GM12872 (cell line): ENCODE data around the gene AXL.

Experiments used
- CTCF ChIP-seq: IDR thresholded peaks from 3 replicates; pipeline ENCODE4 v1.5.1; 2011; ENCODE audit warnings: low read depth, mild to moderate bottlenecking, low read length, moderate library complexity; ENCODE audit not compliant: insufficient read depth

The AXL gene

GRCh38 chr19:41263850-41264580 lies 45.0 kb downstream of the AXL start, which contains the start of gene HNRNPUL1:
Gene HNRNPUL1 (plus strand): TSS chr19:41264372. CDS start chr19:41264504, 132 bp downstream.
- TF ChIP-seq CTCF: peak; percentile 32; the same call in 1 of the 3 replicates

GRCh38 chr19:41264581-41265394 lies 45.8 kb downstream of the AXL start:
- no peak for TF ChIP-seq CTCF

GRCh38 chr19:41265395-41266153 lies 46.6 kb downstream of the AXL start:
- no peak for TF ChIP-seq CTCF

GRCh38 chr19:41269055-41269454 lies 50.0 kb downstream of the AXL start:
- TF ChIP-seq CTCF: no peak

GRCh38 chr19:41269571-41269970 lies 50.5 kb downstream of the AXL start:
- TF ChIP-seq CTCF: no peak

GRCh38 chr19:41273076-41273475 lies 54.1 kb downstream of the AXL start:
- no peak for TF ChIP-seq CTCF

- TF ChIP-seq CTCF: no peak
These were observed 55.8 kb downstream of the AXL start for GRCh38 chr19:41274802-41275201.
